ENCODE data around the gene RIOX2.

- TF ChIP-seq CTCF (IDR thresholded peaks at IDR 0.05) (no peak), EZH2 (IDR thresholded peaks at IDR 0.05; ENCODE audit: borderline replicate concordance, insufficient read depth, low read depth, low read length, poor library complexity, severe bottlenecking) (no peak)
Observed at GRCh38 chr3:97910931-97911351, 61.3 kb downstream of the RIOX2 start.

Measured in B cell (primary cell).